HepG2 (cell line): ENCODE data around the gene GRAMD2A. TPM values are rescaled to one million over a fixed set of nuclear protein-coding genes. Genes with fewer than 3 reads are reported as not detected.

Source experiments
- ATM ChIP-seq: fragments of 450-650 bp; IDR thresholded peaks from 2 replicates; pipeline ENCODE4 v1.7.1; 2017; ENCODE audit warnings: mild to moderate bottlenecking, borderline replicate concordance
- CCDC6 ChIP-seq: sonication (generic); formaldehyde crosslinking; IDR thresholded peaks from 2 replicates; pipeline ENCODE4 v1.8.1; 2022; ENCODE audit warnings: mild to moderate bottlenecking, missing genetic modification reagents, moderate library complexity
- DNMT3B ChIP-seq: conservative IDR thresholded peaks from 2 replicates; pipeline ENCODE4 v1.6.1; 2016; ENCODE audit warnings: missing biosample characterization, control low read depth
- ESRRA ChIP-seq: sonication (generic); formaldehyde crosslinking; IDR thresholded peaks from 2 replicates; pipeline ENCODE4 v1.5.1; 2020; ENCODE audit warnings: mild to moderate bottlenecking, low read depth, missing genetic modification reagents
- ETV6 ChIP-seq: sonication (generic); formaldehyde crosslinking; conservative IDR thresholded peaks from 2 replicates; pipeline ENCODE4 v1.4.0; 2020; ENCODE audit warnings: missing genetic modification reagents
- HMG20A ChIP-seq: IDR thresholded peaks from 2 replicates; pipeline ENCODE4 v1.6.1; 2016; ENCODE audit warnings: borderline replicate concordance
- HOMEZ ChIP-seq: IDR thresholded peaks from 2 replicates; pipeline ENCODE4 v1.6.1; 2016; ENCODE audit warnings: low read depth
- IKZF4 ChIP-seq: sonication (generic); formaldehyde crosslinking; IDR thresholded peaks from 2 replicates; pipeline ENCODE4 v1.5.1; 2020; ENCODE audit warnings: borderline replicate concordance, mild to moderate bottlenecking, low read depth, missing genetic modification reagents; ENCODE audit errors: not compliant biosample characterization
- KLF9 ChIP-seq: IDR thresholded peaks from 2 replicates; pipeline ENCODE4 v1.6.1; 2016; ENCODE audit warnings: low read depth
- MYNN ChIP-seq: sonication (generic); formaldehyde crosslinking; IDR thresholded peaks from 2 replicates; pipeline ENCODE4 v1.4.0; 2020; ENCODE audit warnings: mild to moderate bottlenecking, low read depth, missing genetic modification reagents
- PBX3 ChIP-seq: sonication (generic); formaldehyde crosslinking; IDR thresholded peaks from 2 replicates; pipeline ENCODE4 v1.8.1; 2023; ENCODE audit warnings: missing genetic modification reagents, inconsistent platforms, borderline replicate concordance
- SKIL ChIP-seq: sonication (generic); formaldehyde crosslinking; IDR thresholded peaks from 2 replicates; pipeline ENCODE4 v1.8.0; 2022; ENCODE audit warnings: missing genetic modification reagents, mild to moderate bottlenecking, moderate library complexity, borderline replicate concordance
- SMAD1 ChIP-seq: sonication (generic); formaldehyde crosslinking; IDR thresholded peaks from 2 replicates; pipeline ENCODE4 v1.4.0; 2020; ENCODE audit warnings: missing genetic modification reagents, low read depth, mild to moderate bottlenecking, borderline replicate concordance
- SRF ChIP-seq: IDR thresholded peaks from 2 replicates; pipeline ENCODE4 v1.6.1; 2011; ENCODE audit warnings: mild to moderate bottlenecking, low read depth, low read length, moderate library complexity
- STAG1 ChIP-seq: sonication (generic); formaldehyde crosslinking; IDR thresholded peaks from 2 replicates; pipeline ENCODE4 v1.4.0; 2020; ENCODE audit warnings: missing genetic modification reagents
- TEAD2 ChIP-seq: sonication (generic); formaldehyde crosslinking; IDR thresholded peaks from 2 replicates; pipeline ENCODE4 v1.9.0; 2021; ENCODE audit warnings: missing genetic modification reagents
- TEF ChIP-seq: sonication (generic); formaldehyde crosslinking; IDR thresholded peaks from 2 replicates; pipeline ENCODE4 v1.5.0; 2020; ENCODE audit warnings: missing genetic modification reagents
- THAP7 ChIP-seq: sonication (generic); formaldehyde crosslinking; IDR thresholded peaks from 2 replicates; pipeline ENCODE4 v1.8.1; 2023; ENCODE audit warnings: mild to moderate bottlenecking, missing genetic modification reagents
- TRIM24 ChIP-seq: sonication (generic); formaldehyde crosslinking; IDR thresholded peaks from 2 replicates; pipeline ENCODE4 v1.8.0; 2022; ENCODE audit warnings: mild to moderate bottlenecking, missing genetic modification reagents
- ZMYM3 ChIP-seq: sonication (generic); formaldehyde crosslinking; IDR thresholded peaks from 2 replicates; pipeline ENCODE4 v1.5.1; 2020; ENCODE audit warnings: mild to moderate bottlenecking, missing genetic modification reagents
- ZNF552 ChIP-seq: sonication (generic); formaldehyde crosslinking; IDR thresholded peaks from 2 replicates; pipeline ENCODE4 v1.9.0; 2022; ENCODE audit warnings: missing genetic modification reagents, mild to moderate bottlenecking, borderline replicate concordance
- ZNF674 ChIP-seq: sonication (generic); formaldehyde crosslinking; IDR thresholded peaks from 2 replicates; pipeline ENCODE4 v1.5.0; 2020; ENCODE audit warnings: low read depth, mild to moderate bottlenecking, missing genetic modification reagents
- ZNF737 ChIP-seq: sonication (generic); formaldehyde crosslinking; IDR thresholded peaks from 2 replicates; pipeline ENCODE4 v1.5.0; 2020; ENCODE audit warnings: missing genetic modification reagents, mild to moderate bottlenecking, borderline replicate concordance
- ZNF839 ChIP-seq: sonication (generic); formaldehyde crosslinking; IDR thresholded peaks from 2 replicates; pipeline ENCODE4 v1.4.0; 2020; ENCODE audit warnings: missing genetic modification reagents, mild to moderate bottlenecking, borderline replicate concordance
- polyA plus RNA-seq, 8 experiments: library from polyadenylated mRNA; depleted of rRNA in 3 of 8; stranded (reverse) in 7 of 8; unstranded in 1 of 8; fragments of >200 nt; fragmentation: Illumina TruSeq in 4 of 8; extraction: Trizol in 4 of 8; gene quantifications; 2 replicates each; pipeline versions ENCODE4 v1.2.1 to v1.2.3, GENCODE V29; 2011 to 2016; ENCODE audit warnings: low read depth in 4 of 8, missing spikeins in 1 of 8, mixed read lengths in 1 of 8; ENCODE audit not compliant: insufficient read depth in 1 of 8
- total RNA-seq, 5 experiments: library from RNA; depleted of rRNA; stranded (reverse); fragments of >200 nt; fragmentation: Illumina TruSeq; extraction: Trizol; gene quantifications; 2 replicates each; pipeline ENCODE4 v1.2.3, GENCODE V29; 2016; ENCODE audit warnings: low read depth in 1 of 5

GRAMD2A gene
- total and polyA plus RNA-seq, 2 of the 13 experiments (the other 11 are each of a cell fraction or from before 2014, with no cell fraction given), result 0.04 TPM; not detected in 1

GRCh38 chr15:72231066-72231832 lies 33.7 kb upstream of the GRAMD2A start, which contains the start of gene PKM (continued):
- TF ChIP-seq PBX3 (CRISPR knock-in tag), result peak; percentile 30; the same call in 1 of the 2 replicates
- TF ChIP-seq HOMEZ (CRISPR knock-in tag), result peak; percentile 47; the same call in 1 of the 2 replicates
- no peak for TF ChIP-seq TRIM24 (CRISPR knock-in tag)
- TF ChIP-seq DNMT3B (CRISPR knock-in tag), result 0 out of 2 replicates have a peak, but pooled peaks have one; percentile 44
- peak; percentile 84 for TF ChIP-seq IKZF4 (CRISPR knock-in tag)
- no peak for TF ChIP-seq HMG20A (CRISPR knock-in tag)
- no peak for TF ChIP-seq ZMYM3 (CRISPR knock-in tag)
- TF ChIP-seq SKIL (CRISPR knock-in tag), result peak; percentile 32; the same call in 1 of the 2 replicates
- no peak for TF ChIP-seq TEF (CRISPR knock-in tag)
- no peak for TF ChIP-seq ZNF839
- TF ChIP-seq ATM, result no peak
- no peak for TF ChIP-seq TEAD2
- TF ChIP-seq CCDC6, result peak; percentile 76
- TF ChIP-seq KLF9, result peak; percentile 72; the same call in 1 of the 2 replicates
- TF ChIP-seq SMAD1 (CRISPR knock-in tag), result no peak
- TF ChIP-seq THAP7 (CRISPR knock-in tag), result no peak
- TF ChIP-seq SRF, result no peak
- TF ChIP-seq MYNN (CRISPR knock-in tag), result 0 out of 2 replicates have a peak, but pooled peaks have one; percentile 3
- no peak; the same call in none of the 2 replicates for TF ChIP-seq ETV6 (CRISPR knock-in tag)
- peak; percentile 59; the same call in 1 of the 2 replicates for TF ChIP-seq ZNF737
- TF ChIP-seq ZNF674 (CRISPR knock-in tag), result 0 out of 2 replicates have a peak, but pooled peaks have one; percentile 45
- peak; percentile 95 for TF ChIP-seq ESRRA (CRISPR knock-in tag)
- peak; percentile 28; the same call in 1 of the 2 replicates for TF ChIP-seq ZNF552 (CRISPR knock-in tag)
- no peak for TF ChIP-seq STAG1
